Mesothelial cell of epicardium (in vitro differentiated cells): ENCODE data around the gene BMPR1B. TPM values are rescaled to one million over a fixed set of nuclear protein-coding genes. Genes with fewer than 3 reads are reported as not detected.

ENCODE experiments used
- DNase-seq, 2 experiments: peaks; one replicate each; pipeline ENCODE4 v3.0.0; 2021; ENCODE audit warnings: low spot score in 2 of 2; ENCODE audit not compliant: unreplicated experiment in 2 of 2
- H3K27ac Mint-ChIP-seq: 2 replicates; pipeline ENCODE4 v1.8.0; 2021; ENCODE audit warnings: mixed read lengths
- H3K27me3 Mint-ChIP-seq: 2 replicates; pipeline ENCODE4 v1.8.0; 2021; ENCODE audit warnings: low read depth, mixed read lengths
- H3K36me3 Mint-ChIP-seq: 2 replicates; pipeline ENCODE4 v1.8.0; 2021; ENCODE audit warnings: mixed read lengths
- H3K4me1 Mint-ChIP-seq: 2 replicates; pipeline ENCODE4 v1.8.0; 2021; ENCODE audit warnings: mixed read lengths
- H3K4me3 Mint-ChIP-seq: 2 replicates; pipeline ENCODE4 v1.8.0; 2021; ENCODE audit warnings: mild to moderate bottlenecking, moderate library complexity, mixed read lengths
- H3K9me3 Mint-ChIP-seq: 2 replicates; pipeline ENCODE4 v1.8.0; 2021; ENCODE audit warnings: mixed read lengths
- CTCF ChIP-seq: fragments of 200-600 bp; sonication (generic); IDR thresholded peaks from one replicate; pipeline ENCODE4 v1.5.0; 2021; ENCODE audit warnings: antibody characterized with exemption; ENCODE audit not compliant: unreplicated experiment
- total RNA-seq: library from RNA; stranded (reverse); gene quantifications from 3 replicates; pipeline ENCODE4 v1.2.1, GENCODE V29; 2021

BMPR1B gene
- total RNA-seq, 1 donor from 2014 or later: 2.6 TPM

- Mint-ChIP-seq H3K4me3 (no peak overlapping the region), H3K36me3 (no peaks in the 10 kb centered on the region), H3K27me3 (no peaks in the 10 kb centered on the region), H3K27ac (no peak overlapping the region), H3K4me1 (peaks cover 21% of the 10 kb centered on the region), H3K9me3 (no peaks in the 10 kb centered on the region)
- peak; percentile 88 for TF ChIP-seq CTCF
- DNase-seq: no peak
These were observed 398.1 kb downstream of the BMPR1B start for GRCh38 chr4:95155759-95156451.

- Mint-ChIP-seq H3K9me3 (no peaks in the 10 kb centered on the region), H3K4me3 (no peak overlapping the region), H3K4me1 (peaks cover 16% of the 10 kb centered on the region), H3K27me3 (no peaks in the 10 kb centered on the region), H3K27ac (no peak overlapping the region), H3K36me3 (no peaks in the 10 kb centered on the region)
- TF ChIP-seq CTCF: no peak
- DNase-seq: no peak
These were observed 398.7 kb downstream of the BMPR1B start for GRCh38 chr4:95156452-95156765.

GRCh38 chr4:95157596-95157995, 399.8 kb downstream of the BMPR1B start:
- DNase-seq: no peak
- Mint-ChIP-seq H3K4me1 (peaks cover 13% of the 10 kb centered on the region), H3K27me3 (no peaks in the 10 kb centered on the region), H3K4me3 (no peak overlapping the region), H3K27ac (no peak overlapping the region), H3K36me3 (no peaks in the 10 kb centered on the region), H3K9me3 (no peaks in the 10 kb centered on the region)
- no peak for TF ChIP-seq CTCF

GRCh38 chr4:95158045-95158444, 400.3 kb downstream of the BMPR1B start:
- no peaks in the 10 kb centered on the region for H3K27me3 Mint-ChIP-seq
- H3K4me1 Mint-ChIP-seq: peaks cover 13% of the 10 kb centered on the region
- H3K9me3 Mint-ChIP-seq: no peaks in the 10 kb centered on the region
- no peak overlapping the region for H3K4me3 Mint-ChIP-seq
- H3K36me3 Mint-ChIP-seq: no peaks in the 10 kb centered on the region
- TF ChIP-seq CTCF: no peak
- no peak for DNase-seq
- no peak overlapping the region for H3K27ac Mint-ChIP-seq

- H3K9me3 Mint-ChIP-seq: no peaks in the 10 kb centered on the region
- no peaks in the 10 kb centered on the region for H3K27me3 Mint-ChIP-seq
- no peaks in the 10 kb centered on the region for H3K36me3 Mint-ChIP-seq
- no peak overlapping the region for H3K27ac Mint-ChIP-seq
- no peak for TF ChIP-seq CTCF
- peaks cover 13% of the 10 kb centered on the region for H3K4me1 Mint-ChIP-seq
- no peak overlapping the region for H3K4me3 Mint-ChIP-seq
- DNase-seq: no peak
These were observed 400.9 kb downstream of the BMPR1B start for GRCh38 chr4:95158626-95159025.

GRCh38 chr4:95159384-95159783, 401.6 kb downstream of the BMPR1B start:
- Mint-ChIP-seq H3K27me3 (no peaks in the 10 kb centered on the region), H3K4me1 (peaks cover 13% of the 10 kb centered on the region), H3K36me3 (no peaks in the 10 kb centered on the region), H3K9me3 (no peaks in the 10 kb centered on the region), H3K4me3 (no peak overlapping the region), H3K27ac (no peak overlapping the region)
- no peak for DNase-seq
- no peak for TF ChIP-seq CTCF
